Measurements from ENCODE around the gene OSM.
"Not testable (repeated sequence)": the region's sequence is repeated elsewhere in the genome, so short reads cannot be mapped to it uniquely, and the experiment has no call there.

OSM gene

GRCh38 chr22:30224161-30224857 is 42.3 kb downstream of the OSM start:
- peak; percentile 47 for DNase-seq

DNA sequence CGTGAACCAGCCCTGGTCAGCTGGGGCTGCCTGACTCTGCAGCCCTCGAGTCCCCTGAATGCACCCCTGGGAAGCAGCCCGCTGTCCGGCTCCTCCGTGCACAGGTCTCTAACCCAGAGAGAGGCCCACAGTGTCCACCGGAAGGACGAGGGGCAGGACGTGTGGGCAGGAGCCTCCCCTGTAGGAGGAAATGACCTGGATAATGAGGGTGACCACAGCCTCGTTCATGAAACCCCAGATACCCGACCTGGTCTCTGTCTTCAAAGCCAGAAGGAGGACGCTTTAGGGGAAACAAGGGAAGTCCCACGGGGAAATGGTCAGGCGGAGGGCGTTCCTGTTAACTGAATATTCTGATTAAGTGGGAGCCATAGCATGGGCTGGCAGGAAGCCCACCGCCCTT is 43.3 kb downstream of the OSM start:
- no peak for DNase-seq

DNA sequence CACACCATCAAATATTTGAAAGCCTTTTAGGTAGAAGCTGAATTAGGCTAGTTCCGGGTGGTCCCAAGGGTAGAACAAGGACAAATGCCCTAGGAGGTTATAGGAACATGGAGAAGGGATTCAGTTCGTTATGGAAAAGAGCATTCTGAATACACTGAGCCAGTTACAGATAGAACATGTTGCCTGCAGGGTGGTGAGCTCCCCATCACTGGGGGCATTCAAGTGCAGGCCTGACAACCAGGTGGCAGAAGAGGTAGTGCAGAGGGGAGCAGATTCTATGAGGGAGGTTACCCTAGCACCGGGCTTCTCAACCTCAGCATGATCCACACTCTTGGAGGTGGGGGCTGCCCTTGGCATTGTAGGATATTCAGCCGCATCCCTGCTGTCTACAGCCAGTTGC is 44.3 kb downstream of the OSM start:
- no peak for DNase-seq

DNA sequence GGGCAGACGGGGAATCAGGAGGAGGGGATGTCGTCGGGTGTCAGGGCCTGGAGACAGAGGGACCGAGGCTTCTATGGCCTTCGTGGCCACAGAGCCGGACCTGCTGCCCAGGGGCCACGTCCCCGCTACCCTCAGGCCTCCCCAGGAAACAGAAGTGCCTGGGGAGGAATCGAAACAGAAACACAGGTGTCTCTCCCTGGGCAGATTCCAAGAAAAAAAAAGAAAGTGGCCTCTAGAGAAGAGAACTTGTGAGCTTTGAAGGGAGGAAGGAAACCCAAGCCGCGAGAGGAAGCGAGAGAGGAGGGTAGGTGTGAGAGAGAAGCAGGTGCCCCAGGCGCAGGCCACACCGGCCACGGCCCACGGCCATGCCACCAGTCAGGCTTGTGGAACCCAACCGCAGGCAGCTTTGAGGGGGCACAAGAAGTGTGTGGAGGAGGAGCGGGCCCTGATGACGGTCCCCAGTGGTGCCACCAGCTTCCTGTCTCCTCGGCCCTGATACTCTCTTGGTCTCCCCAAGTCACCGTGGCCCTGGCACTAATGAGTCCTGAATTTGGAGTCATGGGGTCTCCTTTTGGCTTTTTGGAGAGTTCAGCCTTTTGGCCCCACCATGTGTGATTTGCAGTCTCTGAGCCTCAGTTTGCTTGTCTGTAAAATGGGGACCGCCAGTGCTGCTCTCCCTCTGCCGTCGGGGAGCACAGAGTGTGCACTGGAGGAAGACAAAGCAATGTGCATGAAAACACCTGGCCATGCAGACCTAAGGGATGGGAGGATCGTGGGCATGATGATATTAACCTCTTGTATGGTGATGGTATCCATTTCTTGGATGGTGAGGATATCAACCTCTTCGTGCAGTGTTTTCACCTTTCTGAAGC is 45.3 kb downstream of the OSM start:
- DNase-seq = no peak

- no peak for DNase-seq
Measured at GRCh38 chr22:30220338-30221012, 46.2 kb downstream of the OSM start.

GRCh38 chr22:30219668-30220278 is 46.9 kb downstream of the OSM start:
- DNase-seq = no peak

GRCh38 chr22:30219049-30219654 is 47.5 kb downstream of the OSM start:
- DNase-seq = no peak

GRCh38 chr22:30217698-30218560 is 48.7 kb downstream of the OSM start:
- no peak for DNase-seq

DNA sequence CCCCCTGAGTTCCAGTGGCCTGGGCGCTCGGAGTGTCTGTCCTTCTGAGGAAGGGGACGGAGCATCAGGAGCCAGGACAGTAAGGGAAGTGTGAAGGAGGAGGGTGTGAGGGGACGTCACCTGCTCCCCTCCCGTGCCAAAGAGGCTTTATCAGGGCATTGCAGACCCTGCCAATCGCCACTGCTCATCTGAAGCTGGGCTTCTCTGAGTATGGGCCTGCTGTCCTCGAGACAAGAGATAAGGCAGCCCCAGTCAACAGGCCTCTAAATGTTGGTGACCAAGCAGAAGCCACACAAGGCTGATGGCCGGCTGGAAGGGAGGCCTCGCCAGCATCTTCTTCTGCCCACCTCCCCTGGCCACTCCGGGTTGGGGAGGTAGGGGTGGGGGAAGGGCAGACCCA is 49.9 kb downstream of the OSM start:
- no peak for DNase-seq

- DNase-seq = not testable (repeated sequence)
Measured at GRCh38 chr22:30216272-30216671, 50.4 kb downstream of the OSM start.

DNA sequence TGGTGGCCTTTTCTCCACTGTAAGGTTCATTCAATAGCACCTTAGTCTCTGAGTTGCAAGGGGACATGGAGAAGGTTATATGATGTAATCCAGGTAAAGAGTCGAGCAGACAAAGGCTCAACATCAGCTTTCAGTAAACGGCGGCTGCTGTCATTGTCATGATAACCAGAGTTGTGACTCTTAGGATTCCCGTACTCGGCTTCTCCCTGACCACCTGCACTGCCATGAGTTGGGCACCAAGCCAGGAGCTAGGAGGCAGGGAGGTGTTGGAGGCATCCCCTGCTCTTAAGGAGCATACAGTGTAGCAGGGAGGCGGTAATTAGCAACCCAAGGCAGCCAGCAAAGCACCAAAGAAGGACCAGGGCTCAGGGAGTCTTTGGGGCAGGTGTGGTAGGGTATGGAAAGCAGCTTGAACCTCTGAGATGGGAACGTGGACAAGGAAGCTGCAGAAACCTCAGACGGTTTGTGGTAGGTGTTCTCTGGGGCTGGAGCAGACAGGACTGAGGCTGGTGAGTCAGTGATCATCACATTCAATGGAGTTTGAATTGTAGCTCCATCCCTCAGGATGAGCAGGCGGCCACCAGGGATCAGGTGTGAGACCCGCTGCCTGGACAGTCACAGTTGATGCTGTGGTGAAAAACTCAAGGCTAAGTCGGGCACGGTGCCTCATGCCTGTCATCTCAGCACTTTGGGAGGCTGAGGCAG is 51.8 kb downstream of the OSM start:
- DNase-seq = no peak

GRCh38 chr22:30212996-30213441 is 53.6 kb downstream of the OSM start:
- peak; percentile 85 for DNase-seq

Measured in inflammatory macrophage treated with lipopolysaccharide for 4 hours (primary cell).